Measurements from ENCODE around the gene CLTCL1.
A peak's percentile ranks its signal among the peaks of the same experiment; 100 is the strongest.

CLTCL1 gene

GRCh38 chr22:19275513-19275912 is 16.0 kb downstream of the CLTCL1 start:
- TF ChIP-seq CTCF (IDR thresholded peaks at IDR 0.05; ENCODE audit: control insufficient read depth, extremely low read depth, insufficient read depth), result no peak
- H3K4me3 ChIP-seq (ENCODE audit: low read depth, low read length), result no peak overlapping the region
- DNase-seq (ENCODE audit: low read depth), result no peak

GRCh38 chr22:19275104-19275503 is 16.4 kb downstream of the CLTCL1 start:
- TF ChIP-seq CTCF (IDR thresholded peaks at IDR 0.05; ENCODE audit: control insufficient read depth, extremely low read depth, insufficient read depth), result no peak
- no peak for DNase-seq (ENCODE audit: low read depth)

GRCh38 chr22:19271856-19272535 is 19.5 kb downstream of the CLTCL1 start:
- DNase-seq (ENCODE audit: low read depth), result peak; percentile 83
- TF ChIP-seq CTCF (IDR thresholded peaks at IDR 0.05; ENCODE audit: control insufficient read depth, extremely low read depth, insufficient read depth), result no peak

More at GRCh38 chr22:19275104-19275503, 16.4 kb downstream of the CLTCL1 start:
- H3K4me3 ChIP-seq (ENCODE audit: low read depth, low read length), result no peak overlapping the region

GRCh38 chr22:19271273-19271855 is 20.2 kb downstream of the CLTCL1 start:
- TF ChIP-seq CTCF (IDR thresholded peaks at IDR 0.05; ENCODE audit: control insufficient read depth, extremely low read depth, insufficient read depth), result no peak
- H3K4me3 ChIP-seq (ENCODE audit: low read depth, low read length), result no peak overlapping the region
- DNase-seq (ENCODE audit: low read depth), result no peak

More at GRCh38 chr22:19271856-19272535, 19.5 kb downstream of the CLTCL1 start:
- no peak overlapping the region for H3K4me3 ChIP-seq (ENCODE audit: low read depth, low read length)

- no peak for TF ChIP-seq CTCF (IDR thresholded peaks at IDR 0.05; ENCODE audit: control insufficient read depth, extremely low read depth, insufficient read depth)
- no peak for DNase-seq (ENCODE audit: low read depth)
- no peak overlapping the region for H3K4me3 ChIP-seq (ENCODE audit: low read depth, low read length)
Measured at GRCh38 chr22:19270873-19271272, 20.6 kb downstream of the CLTCL1 start.

GRCh38 chr22:19266547-19267086 is 24.9 kb downstream of the CLTCL1 start:
- TF ChIP-seq CTCF (IDR thresholded peaks at IDR 0.05; ENCODE audit: control insufficient read depth, extremely low read depth, insufficient read depth), result no peak
- no peak overlapping the region for H3K4me3 ChIP-seq (ENCODE audit: low read depth, low read length)
- DNase-seq (ENCODE audit: low read depth), result no peak

Data from LNCaP clone FGC (cell line).